A673 (cell line): ENCODE data around the gene RELT. TPM values are rescaled to one million over a fixed set of nuclear protein-coding genes. Genes with fewer than 3 reads are reported as not detected.

ENCODE experiments used
- BruUV-seq: library from RNA; stranded (reverse); fragments of 400-500 nt; replicated peaks from 2 replicates; lab custom pipeline; 2021; lab: Mats Ljungman, UMichigan
- CTCF ChIA-PET: fragments of 300-600 bp; sonication (Branson Sonifier 250); formaldehyde crosslinking; loops from one replicate; lab custom pipeline; 2022; ENCODE audit warnings: antibody characterized with exemption; lab: Charles Lee
- POLR2A ChIA-PET: fragments of 300-600 bp; sonication (Branson Sonifier 250); formaldehyde crosslinking; loops from one replicate; lab custom pipeline; 2022; ENCODE audit warnings: antibody characterized with exemption; ENCODE audit not compliant: low non-redundant PET; lab: Charles Lee
- DNase-seq: peaks from one replicate; pipeline ENCODE4 v3.0.0-alpha.2; 2015; ENCODE audit warnings: low spot score
- H3K27ac ChIP-seq: fragments of 200-600 bp; sonication (generic); 2 replicates; pipeline ENCODE4 v1.5.1; 2016; ENCODE audit warnings: mixed run types, low read depth, mild to moderate bottlenecking, mixed read lengths, antibody characterized with exemption, low read length; ENCODE audit not compliant: poor library complexity, severe bottlenecking
- H3K27me3 ChIP-seq: fragments of 200-600 bp; sonication (generic); replicated peaks from 2 replicates; pipeline ENCODE4 v1.6.1; 2017; ENCODE audit warnings: mixed run types, low read depth, mild to moderate bottlenecking, mixed read lengths, antibody characterized with exemption, low read length; ENCODE audit not compliant: insufficient read depth, poor library complexity
- H3K36me3 ChIP-seq: fragments of 200-600 bp; sonication (generic); 2 replicates; pipeline ENCODE4 v1.6.1; 2016; ENCODE audit warnings: mixed run types, mild to moderate bottlenecking, mixed read lengths, antibody characterized with exemption, low read length; ENCODE audit not compliant: insufficient read depth, poor library complexity, severe bottlenecking
- H3K4me1 ChIP-seq: fragments of 200-600 bp; sonication (generic); 2 replicates; pipeline ENCODE4 v1.6.1; 2017; ENCODE audit warnings: mixed run types, mild to moderate bottlenecking, mixed read lengths, antibody characterized with exemption, low read length; ENCODE audit not compliant: insufficient read depth, poor library complexity, severe bottlenecking
- H3K4me3 ChIP-seq: fragments of 200-600 bp; sonication (generic); 2 replicates; pipeline ENCODE4 v1.5.1; 2016; ENCODE audit warnings: low read depth, mixed run types, mild to moderate bottlenecking, mixed read lengths, low read length; ENCODE audit not compliant: poor library complexity, severe bottlenecking
- H3K9me3 ChIP-seq: fragments of 200-600 bp; sonication (generic); 2 replicates; pipeline ENCODE4 v1.6.1; 2016; ENCODE audit warnings: mixed run types, low read depth, mild to moderate bottlenecking, mixed read lengths, antibody characterized with exemption, low read length; ENCODE audit not compliant: poor library complexity, severe bottlenecking
- EZH2 ChIP-seq: fragments of 200-600 bp; sonication (generic); IDR thresholded peaks from 2 replicates; pipeline ENCODE4 v1.6.1; 2017; ENCODE audit warnings: borderline replicate concordance, low read depth, mild to moderate bottlenecking, mixed read lengths, antibody characterized with exemption, low read length; ENCODE audit not compliant: poor library complexity, severe bottlenecking
- intact Hi-C: fragments of 100-400 bp; cut with micrococcal nuclease; formaldehyde crosslinking; loops from one replicate; pipeline ENCODE4 v1.10.0; 2022; ENCODE audit not compliant: unreplicated experiment
- total RNA-seq: library from RNA; stranded (reverse); gene quantifications from 2 replicates; pipeline ENCODE4 v1.2.3, GENCODE V29; 2021
- TF ChIP-seq, protein P1 (sequence below): fragments of 300-800, 200-600 bp; sonication (generic); conservative IDR thresholded peaks from 2 replicates; pipeline ENCODE4 v1.5.1; 2017; ENCODE audit warnings: low read depth, mild to moderate bottlenecking, antibody characterized with exemption, low read length, moderate library complexity, mixed read lengths

RELT gene
- total RNA-seq, 1 experiment from 2014 or later: 20.9 TPM

DNA sequence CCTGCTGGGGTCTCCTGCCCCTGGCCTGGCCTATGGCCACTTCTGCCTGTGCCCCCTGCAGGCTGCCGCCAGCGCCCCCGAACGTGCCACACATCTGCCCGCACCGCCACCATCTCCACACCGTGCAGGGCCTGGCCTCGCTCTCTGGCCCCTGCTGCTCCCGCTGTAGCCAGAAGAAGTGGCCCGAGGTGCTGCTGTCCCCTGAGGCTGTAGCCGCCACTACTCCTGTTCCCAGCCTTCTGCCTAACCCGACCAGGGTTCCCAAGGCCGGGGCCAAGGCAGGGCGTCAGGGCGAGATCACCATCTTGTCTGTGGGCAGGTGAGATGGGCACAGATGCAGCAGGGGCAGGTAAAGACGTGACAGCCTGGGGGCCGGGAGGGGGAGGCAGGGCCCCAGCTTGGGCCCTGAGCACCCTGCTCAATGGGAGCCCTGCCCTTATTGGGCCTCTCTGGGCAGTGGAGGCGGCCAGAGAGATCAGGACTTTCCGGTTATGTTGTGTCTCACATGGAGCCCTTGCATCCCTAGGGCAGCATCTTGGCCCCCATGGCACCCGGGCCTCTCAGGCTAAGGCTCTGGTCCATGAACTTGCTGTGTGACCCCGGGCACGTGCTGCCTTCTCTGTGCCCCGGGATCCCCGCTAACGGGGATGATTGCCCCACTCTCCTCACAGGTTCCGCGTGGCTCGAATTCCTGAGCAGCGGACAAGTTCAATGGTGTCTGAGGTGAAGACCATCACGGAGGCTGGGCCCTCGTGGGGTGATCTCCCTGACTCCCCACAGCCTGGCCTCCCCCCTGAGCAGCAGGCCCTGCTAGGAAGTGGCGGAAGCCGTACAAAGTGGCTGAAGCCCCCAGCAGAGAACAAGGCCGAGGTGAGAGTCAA, 18.5 kb downstream of the RELT start:
- Histone ChIP-seq H3K27ac (no peak overlapping the region), H3K4me3 (no peak overlapping the region), H3K27me3 (no peaks in the 10 kb centered on the region), H3K36me3 (peaks cover 4% of the 10 kb centered on the region), H3K9me3 (no peaks in the 10 kb centered on the region), H3K4me1 (peaks cover 2% of the 10 kb centered on the region)
- DNase-seq: no peak
- TF ChIP-seq, protein P1, sequence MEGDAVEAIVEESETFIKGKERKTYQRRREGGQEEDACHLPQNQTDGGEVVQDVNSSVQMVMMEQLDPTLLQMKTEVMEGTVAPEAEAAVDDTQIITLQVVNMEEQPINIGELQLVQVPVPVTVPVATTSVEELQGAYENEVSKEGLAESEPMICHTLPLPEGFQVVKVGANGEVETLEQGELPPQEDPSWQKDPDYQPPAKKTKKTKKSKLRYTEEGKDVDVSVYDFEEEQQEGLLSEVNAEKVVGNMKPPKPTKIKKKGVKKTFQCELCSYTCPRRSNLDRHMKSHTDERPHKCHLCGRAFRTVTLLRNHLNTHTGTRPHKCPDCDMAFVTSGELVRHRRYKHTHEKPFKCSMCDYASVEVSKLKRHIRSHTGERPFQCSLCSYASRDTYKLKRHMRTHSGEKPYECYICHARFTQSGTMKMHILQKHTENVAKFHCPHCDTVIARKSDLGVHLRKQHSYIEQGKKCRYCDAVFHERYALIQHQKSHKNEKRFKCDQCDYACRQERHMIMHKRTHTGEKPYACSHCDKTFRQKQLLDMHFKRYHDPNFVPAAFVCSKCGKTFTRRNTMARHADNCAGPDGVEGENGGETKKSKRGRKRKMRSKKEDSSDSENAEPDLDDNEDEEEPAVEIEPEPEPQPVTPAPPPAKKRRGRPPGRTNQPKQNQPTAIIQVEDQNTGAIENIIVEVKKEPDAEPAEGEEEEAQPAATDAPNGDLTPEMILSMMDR: no peak
- no peak for TF ChIP-seq EZH2
- CTCF ChIA-PET: interaction anchor here (1.3 to 2.9 kb wide), 2 partner anchors 43 to 87 kb away, joined by 3 to 29 read pairs; partner anchors contain the start of gene ARHGEF17
- POLR2A ChIA-PET: no interaction called here
- BruUV-seq: no TSS peak
- intact Hi-C loops: no loop called here

DNA sequence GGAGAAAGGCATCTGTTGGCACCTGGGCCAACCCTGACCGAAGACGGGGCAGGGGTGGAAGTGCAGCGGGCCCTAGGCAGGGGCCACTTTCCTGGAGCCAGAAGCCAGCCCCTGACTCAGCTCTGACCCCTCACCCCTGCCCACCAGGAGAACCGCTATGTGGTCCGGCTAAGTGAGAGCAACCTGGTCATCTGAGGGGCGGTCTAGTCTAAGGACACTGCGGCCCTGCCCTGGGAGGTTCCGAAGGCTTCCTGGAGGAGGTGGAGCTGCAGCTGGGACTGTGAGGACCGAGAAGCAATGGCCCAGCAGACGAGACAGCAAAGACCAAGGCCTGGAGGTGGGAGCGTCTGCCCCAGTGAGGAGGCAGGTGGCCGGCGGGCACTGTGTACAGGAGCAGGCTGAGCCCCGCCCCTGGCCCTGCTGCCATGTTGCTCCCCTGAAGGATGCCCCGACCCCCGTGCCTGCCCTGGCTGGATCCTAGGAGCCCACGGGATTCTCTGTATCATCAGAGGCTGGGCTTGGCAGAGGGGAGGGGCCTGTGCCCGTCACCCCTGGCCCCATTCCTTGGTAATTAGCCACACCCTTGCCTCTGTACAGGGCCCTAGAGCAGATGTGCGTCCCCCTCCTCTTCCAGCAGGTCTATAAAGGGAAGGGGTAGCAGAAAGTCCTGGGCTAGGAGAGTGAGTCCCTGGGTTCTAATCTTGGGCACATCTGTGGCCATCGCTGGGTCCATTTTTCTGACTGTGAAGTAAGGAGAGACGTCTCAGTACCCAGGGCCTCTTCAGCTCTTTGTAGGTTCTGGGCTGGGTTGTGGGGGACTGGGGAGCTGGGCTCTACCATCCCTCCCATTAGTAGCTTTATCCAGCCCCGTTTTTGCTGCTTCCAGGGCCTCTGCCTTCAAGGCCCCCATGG, 19.4 kb downstream of the RELT start:
- H3K27me3 ChIP-seq: no peaks in the 10 kb centered on the region
- H3K4me1 ChIP-seq: no peaks in the 10 kb centered on the region
- peaks cover 4% of the 10 kb centered on the region for H3K36me3 ChIP-seq
- no peak for DNase-seq
- intact Hi-C loops: no loop called here
- no TSS peak for BruUV-seq
- H3K27ac ChIP-seq: no peak overlapping the region
- H3K4me3 ChIP-seq: no peak overlapping the region
- CTCF ChIA-PET: interaction anchor here (1.3 kb wide), 1 partner anchor 44 kb away, joined by 3 read pairs; no protein-coding TSS in a partner anchor
- TF ChIP-seq, protein P1: no peak
- TF ChIP-seq EZH2: no peak
- POLR2A ChIA-PET: no interaction called here
- H3K9me3 ChIP-seq: no peaks in the 10 kb centered on the region

DNA sequence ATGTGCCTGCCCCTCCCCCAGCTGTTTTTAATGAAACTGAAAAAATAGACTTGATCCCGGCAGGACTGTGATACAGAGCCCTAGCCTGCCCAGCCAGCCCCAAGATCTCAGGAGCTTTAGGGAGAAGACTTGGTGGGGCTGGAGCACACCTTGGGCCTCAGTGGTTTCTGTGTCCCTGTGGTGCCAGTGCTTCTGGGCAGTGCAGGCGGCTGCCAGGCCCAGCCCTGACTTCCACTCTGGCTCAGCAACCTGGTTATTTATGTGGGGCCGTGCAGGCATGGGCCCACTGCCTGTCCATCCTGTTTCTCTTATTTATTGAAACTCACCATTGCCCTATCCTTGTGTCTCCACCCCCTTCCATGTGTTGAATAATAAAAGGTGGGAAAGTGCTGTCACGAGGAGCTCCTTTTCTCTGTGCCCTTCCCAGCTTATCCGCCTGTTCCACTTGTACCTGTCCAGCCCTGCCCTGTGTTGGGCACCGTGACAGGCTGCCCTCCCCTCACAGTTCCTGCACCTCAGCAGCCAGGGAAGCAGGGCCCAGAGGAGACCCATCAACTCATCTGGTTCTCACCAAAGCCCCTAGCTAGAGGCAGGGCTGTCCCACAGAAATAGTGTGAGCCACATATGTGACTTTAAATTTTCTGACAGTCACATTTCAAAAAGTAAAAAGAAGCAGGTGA, 20.2 kb downstream of the RELT start:
- H3K27me3 ChIP-seq: no peaks in the 10 kb centered on the region
- no peaks in the 10 kb centered on the region for H3K9me3 ChIP-seq
- TF ChIP-seq EZH2: no peak
- TF ChIP-seq, protein P1: no peak
- DNase-seq: no peak
- intact Hi-C loops: no loop called here
- no TSS peak for BruUV-seq
- no peak overlapping the region for H3K27ac ChIP-seq
- H3K4me3 ChIP-seq: no peak overlapping the region
- CTCF ChIA-PET: interaction anchor here (1.3 kb wide), 1 partner anchor 45 kb away, joined by 3 read pairs; no protein-coding TSS in a partner anchor
- no peaks in the 10 kb centered on the region for H3K4me1 ChIP-seq
- POLR2A ChIA-PET: no interaction called here
- H3K36me3 ChIP-seq: peaks cover 4% of the 10 kb centered on the region
